NCI-H2107 treated with DMSO at 0.1 percent for 48 hours (cell line): ENCODE results near the gene GRIP1.
"Not testable (repeated sequence)": the region's sequence is repeated elsewhere in the genome, so short reads cannot be mapped to it uniquely, and the experiment has no call there.

Source experiments
- DNase-seq: peaks from one replicate; lab custom pipeline; 2025; ENCODE audit not compliant: unreplicated experiment; lab: John Stamatoyannopoulos, UW

Gene GRIP1

GRCh38 chr12:66337381-66338010, 341.4 kb downstream of the GRIP1 start:
- no peak for DNase-seq

DNA sequence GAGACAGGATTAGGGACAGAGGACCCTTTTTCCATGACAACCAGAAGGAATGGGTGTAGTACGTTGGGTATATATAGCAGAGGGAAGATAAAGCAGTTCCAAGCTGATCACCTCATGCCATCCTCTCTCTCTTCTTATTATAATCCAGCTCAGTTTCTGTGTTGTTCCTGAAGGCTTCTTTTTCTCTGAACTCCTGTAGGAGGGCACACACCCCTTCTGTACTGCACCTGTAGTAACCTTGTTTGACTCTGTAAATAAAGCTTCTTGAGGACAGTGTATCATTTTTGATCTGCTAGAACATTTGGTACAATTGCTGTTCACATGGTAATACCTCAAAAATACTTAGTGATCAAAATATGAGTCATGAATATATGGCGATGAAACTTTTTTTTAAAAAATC, 343.1 kb downstream of the GRIP1 start:
- DNase-seq = no peak

- no peak for DNase-seq
Measured at GRCh38 chr12:66331814-66332213, 347.1 kb downstream of the GRIP1 start.

GRCh38 chr12:66331016-66331415, 347.9 kb downstream of the GRIP1 start:
- DNase-seq = no peak

DNA sequence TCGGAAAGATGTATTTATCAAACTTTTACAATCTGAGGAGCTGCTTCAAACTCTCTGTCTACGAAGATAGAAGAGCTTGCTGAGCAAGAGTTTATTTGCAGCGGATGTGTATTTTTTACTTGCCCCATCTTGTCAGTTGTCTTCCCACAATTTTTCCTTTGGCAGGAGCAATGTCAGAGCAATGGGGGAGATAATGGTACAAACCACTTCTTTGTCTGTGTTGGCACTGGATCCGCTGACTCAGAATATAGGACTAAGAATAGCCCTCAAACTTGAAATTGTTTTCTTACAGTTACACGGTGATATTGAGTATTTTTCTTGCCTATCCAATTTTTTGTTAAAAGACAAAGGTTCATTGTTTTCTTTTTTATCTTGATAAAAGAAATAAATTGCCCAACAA, 348.9 kb downstream of the GRIP1 start:
- DNase-seq = no peak

GRCh38 chr12:66323017-66323416, 355.9 kb downstream of the GRIP1 start:
- no peak for DNase-seq

- DNase-seq = no peak
Measured at GRCh38 chr12:66321435-66321834, 357.4 kb downstream of the GRIP1 start.

DNA sequence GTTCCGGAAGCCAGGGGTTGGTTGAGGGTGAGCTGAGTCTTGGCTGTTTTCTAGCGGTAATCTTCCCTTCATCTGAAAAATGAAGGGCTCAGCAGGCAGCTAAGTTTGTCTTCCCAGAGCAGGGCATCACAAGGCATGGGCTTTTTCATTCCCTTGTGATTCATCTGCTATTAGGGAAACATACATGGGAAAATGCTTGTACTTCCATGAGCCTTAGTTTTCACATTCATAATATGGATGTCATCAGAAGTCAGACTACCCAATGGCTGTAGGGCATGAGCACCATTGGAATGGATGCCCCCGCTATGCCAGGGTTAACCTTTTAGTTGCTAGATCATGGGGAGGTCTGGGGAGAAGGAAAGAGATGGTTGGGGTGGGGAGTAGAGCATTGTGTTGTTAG, 357.9 kb downstream of the GRIP1 start:
- no peak for DNase-seq

- DNase-seq = no peak
Measured at GRCh38 chr12:66319266-66319954, 359.5 kb downstream of the GRIP1 start.

- DNase-seq = no peak
Measured at GRCh38 chr12:66314278-66314677, 364.6 kb downstream of the GRIP1 start.

DNA sequence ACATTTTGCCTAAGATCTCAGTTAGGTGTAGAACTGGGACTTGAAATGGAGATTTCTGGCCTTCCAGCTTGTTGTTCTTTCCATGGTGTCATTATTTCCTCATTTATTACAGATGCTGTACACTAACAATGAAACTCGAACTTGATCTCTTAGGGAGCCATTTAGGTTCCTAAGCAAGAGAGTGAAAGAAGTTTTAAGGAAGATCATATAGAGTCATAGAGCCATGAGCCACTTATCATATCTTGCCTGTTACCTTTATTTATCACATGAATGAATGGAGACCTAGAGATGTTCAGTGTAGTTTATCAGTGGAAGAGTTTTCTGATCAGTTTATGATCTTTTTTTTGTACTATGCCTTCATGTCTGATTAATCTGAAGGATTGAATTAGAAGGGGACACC, 366.7 kb downstream of the GRIP1 start:
- no peak for DNase-seq

- DNase-seq = no peak
Measured at GRCh38 chr12:66309606-66310005, 369.3 kb downstream of the GRIP1 start.

DNA sequence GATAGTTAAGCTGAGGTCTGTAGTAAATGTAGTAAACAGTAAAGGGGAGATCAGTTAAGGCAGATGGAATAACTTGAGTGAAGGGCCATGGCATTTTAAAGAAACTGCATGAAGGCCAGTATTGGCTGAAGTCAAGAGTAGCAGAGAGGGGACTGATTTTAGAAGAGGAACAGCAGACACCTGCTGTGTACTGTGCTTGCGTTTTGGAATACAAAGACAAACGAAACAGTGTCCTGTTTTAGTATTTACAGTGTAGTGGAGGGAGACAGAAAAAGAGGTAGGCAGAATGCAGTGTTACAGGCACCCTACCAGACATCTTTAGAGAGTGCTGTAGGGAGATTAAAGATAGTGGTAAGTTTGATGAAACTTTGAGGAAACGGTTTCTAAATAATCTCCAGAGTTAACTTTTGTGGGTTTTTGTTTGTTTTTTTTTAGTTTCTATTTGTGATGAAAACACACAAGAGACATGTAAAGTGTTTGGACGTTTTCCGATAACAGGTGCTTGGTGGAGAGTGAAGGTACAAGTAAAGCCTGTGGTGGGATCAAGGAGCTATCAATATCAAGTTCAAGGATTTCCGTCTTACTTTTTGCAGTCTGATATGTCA, 374.5 kb downstream of the GRIP1 start:
- DNase-seq = no peak

- not testable (repeated sequence) for DNase-seq
Measured at GRCh38 chr12:66303316-66303804, 375.5 kb downstream of the GRIP1 start.

DNA sequence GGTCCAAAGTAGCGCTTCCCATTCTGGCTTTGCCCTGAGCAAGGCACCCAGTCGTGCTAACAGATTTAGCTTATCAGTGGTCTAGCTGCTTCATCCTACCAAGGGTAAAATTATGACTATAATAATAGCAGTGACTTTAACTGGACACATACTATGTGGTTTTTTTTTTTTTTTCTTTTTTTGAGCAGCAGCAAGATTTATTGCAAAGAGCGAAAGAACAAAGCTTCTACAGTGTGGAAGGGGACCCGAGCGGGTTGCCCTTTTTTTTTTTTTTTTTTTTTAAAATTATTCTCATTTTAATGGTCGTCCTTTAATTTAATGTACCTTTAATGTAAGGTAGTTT, 376.1 kb downstream of the GRIP1 start:
- no peak for DNase-seq

- peak; percentile 97 for DNase-seq
Measured at GRCh38 chr12:66301944-66302826, 376.7 kb downstream of the GRIP1 start, which contains the start of gene HELB. Gene HELB, plus strand, starts transcription at chr12:66302493. Its CDS starts 111 bp downstream, at chr12:66302604.

DNA sequence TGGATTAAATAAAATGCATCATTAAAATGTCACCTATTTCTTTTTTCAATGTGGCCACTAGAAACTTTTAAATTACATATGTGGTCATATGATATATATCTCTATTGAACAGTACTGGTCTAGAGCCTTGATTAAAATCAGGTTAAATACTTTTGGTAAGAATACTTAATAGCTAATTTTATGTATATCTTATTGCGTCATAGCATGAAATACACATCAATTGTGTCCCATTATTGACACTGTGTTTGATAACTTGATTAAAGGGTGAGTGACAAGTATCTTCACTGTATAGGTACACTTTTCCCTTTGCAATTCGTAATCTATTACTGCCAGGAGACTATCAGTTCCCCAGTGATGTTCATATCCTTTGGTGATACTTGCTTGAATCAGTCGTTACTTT, 381.0 kb downstream of the GRIP1 start:
- no peak for DNase-seq
